GM20000 (cell line): ENCODE measurements around the gene RFC5.

Experiments
- DNase-seq: peaks from one replicate; pipeline ENCODE4 v3.0.0; 2012; ENCODE audit warnings: low spot score
- TF ChIP-seq, protein P1 (sequence below): IDR thresholded peaks from 2 replicates; pipeline ENCODE4 v1.5.1; 2012; ENCODE audit warnings: mild to moderate bottlenecking, control low read depth; ENCODE audit errors: extremely low read depth, missing control alignments

The RFC5 gene

DNA sequence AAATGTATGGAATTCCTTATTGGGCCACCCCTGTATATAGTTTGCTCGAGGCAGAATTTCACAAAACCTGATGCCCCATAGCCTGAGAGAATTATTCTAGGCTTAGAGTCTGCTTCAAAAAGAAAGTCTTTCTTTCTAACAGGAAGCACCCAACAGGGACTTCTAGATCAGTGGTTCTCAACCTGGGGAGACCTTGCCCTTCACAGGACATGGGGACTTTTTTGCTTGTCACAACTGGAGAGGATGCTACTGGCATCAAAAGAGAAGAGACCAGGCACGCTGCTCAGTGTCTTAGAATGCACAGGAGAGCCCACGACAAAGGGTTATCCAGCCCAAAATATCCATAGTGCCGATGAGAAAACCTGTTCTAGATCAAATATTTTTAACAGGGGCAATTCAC is 25.6 kb downstream of the RFC5 start:
- TF ChIP-seq, protein P1, sequence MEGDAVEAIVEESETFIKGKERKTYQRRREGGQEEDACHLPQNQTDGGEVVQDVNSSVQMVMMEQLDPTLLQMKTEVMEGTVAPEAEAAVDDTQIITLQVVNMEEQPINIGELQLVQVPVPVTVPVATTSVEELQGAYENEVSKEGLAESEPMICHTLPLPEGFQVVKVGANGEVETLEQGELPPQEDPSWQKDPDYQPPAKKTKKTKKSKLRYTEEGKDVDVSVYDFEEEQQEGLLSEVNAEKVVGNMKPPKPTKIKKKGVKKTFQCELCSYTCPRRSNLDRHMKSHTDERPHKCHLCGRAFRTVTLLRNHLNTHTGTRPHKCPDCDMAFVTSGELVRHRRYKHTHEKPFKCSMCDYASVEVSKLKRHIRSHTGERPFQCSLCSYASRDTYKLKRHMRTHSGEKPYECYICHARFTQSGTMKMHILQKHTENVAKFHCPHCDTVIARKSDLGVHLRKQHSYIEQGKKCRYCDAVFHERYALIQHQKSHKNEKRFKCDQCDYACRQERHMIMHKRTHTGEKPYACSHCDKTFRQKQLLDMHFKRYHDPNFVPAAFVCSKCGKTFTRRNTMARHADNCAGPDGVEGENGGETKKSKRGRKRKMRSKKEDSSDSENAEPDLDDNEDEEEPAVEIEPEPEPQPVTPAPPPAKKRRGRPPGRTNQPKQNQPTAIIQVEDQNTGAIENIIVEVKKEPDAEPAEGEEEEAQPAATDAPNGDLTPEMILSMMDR: no peak
- no peak for DNase-seq

DNA sequence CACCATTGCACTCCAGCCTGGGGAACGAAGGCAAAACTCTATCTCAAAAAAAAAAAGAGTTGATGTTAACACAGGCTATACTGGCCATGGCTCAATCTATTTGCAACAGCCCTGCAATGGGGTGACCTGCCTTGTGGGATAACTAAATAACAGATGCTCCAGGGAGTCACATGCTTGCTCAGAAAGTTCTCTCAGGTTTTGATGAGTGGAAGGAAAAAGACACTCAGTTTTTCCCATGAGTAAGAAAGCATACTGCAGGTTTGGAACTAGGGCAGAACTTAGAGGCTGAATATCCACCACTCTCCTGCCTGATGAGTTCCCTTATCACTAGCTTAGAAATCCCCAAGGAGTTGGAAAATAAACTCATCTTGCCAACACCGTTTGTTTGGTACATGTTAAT is 27.6 kb downstream of the RFC5 start:
- TF ChIP-seq, protein P1: no peak
- no peak for DNase-seq

DNA sequence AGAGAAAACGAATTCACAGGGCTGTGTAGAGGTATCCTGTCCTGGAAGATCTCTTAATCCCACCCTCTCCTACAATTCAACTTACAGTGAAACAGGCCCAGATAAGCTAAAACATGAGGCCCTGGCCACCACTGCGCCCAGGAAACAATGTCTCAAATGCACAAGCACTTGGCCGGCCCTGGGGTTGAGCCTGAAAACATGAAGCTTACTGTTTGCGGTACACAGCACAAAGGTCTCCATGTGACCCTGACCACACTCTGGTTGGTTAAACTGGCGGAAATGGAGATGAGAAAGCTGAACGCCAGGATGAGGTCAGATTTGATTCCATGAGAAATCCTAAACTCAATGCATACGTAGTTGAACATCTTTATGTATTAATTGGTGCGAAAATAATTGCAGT is 28.1 kb downstream of the RFC5 start:
- TF ChIP-seq, protein P1: no peak

DNA sequence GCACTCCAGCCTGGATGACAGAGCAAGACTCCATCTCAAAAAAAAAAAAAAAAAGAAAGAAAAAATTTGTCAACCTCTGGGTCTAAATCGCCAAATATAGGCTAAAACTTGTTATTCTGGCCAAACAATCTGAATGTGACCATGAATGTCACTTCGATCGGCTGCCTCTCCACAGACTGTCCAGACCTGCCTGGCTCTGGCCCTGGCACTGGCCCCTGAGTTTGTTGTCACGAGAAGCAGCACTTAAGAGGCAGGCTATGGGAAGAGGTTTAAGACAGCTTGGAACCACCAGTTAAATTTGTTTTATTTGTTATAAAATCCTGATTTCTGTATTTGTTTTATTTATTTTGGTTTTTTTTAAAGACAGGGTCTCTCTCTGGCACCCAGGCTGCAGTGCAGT is 29.9 kb downstream of the RFC5 start:
- TF ChIP-seq, protein P1: no peak
- DNase-seq: no peak

More for the DNA sequence above, 28.1 kb downstream of the RFC5 start:
- DNase-seq: no peak

GRCh38 chr12:118050972-118051910 is 34.7 kb downstream of the RFC5 start:
- DNase-seq: no peak
- TF ChIP-seq, protein P1: no peak

DNA sequence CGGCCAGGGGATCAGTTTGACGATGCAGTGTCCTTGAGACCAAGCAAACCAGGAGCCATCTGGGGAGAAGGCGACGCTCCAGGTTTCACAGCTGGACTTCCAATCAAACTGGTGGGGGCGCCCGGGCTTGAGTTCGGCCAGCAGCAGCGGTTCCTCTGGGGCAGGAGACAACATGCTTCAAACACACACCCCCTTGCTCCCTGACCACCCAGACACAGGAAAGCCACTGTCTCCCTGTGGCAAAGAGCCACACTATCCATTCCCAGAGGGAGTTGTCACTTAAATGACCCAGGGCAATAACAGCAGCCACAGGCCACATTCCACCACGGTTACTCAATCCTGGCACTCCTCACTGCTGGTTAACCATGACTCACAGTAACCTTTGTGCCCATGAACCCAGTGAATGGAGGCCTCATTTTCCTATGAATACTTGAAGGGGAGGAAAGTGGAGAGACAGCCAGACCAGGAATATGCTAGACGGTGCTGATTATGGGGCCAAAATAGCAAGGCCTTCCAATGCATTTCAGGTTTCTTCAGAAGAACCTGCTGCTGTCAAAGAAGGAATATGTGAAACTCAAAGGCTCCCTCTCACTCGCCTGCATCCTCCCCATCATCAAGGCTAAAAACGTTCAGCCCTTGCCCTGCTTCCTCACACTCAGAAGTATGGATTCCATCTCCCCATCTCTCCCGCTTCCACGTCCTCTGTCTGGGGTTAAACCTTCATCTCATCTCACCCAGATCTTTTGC is 36.0 kb downstream of the RFC5 start:
- TF ChIP-seq, protein P1: no peak
- no peak for DNase-seq
